ENCODE measurements around the gene APBB1. TPM values are rescaled to one million over a fixed set of nuclear protein-coding genes. Genes with fewer than 3 reads are reported as not detected.

APBB1 gene
- total and polyA plus RNA-seq, 9 of the 15 experiments (the other 6 are each of a cell fraction or from before 2014, with no cell fraction given): 0.04 to 0.73 (median 0.40) TPM

Other genes starting within 250 kb of the APBB1 start
Only the 7 nearest of the 18 such genes appear.
- gene CAVIN3, start 98.6 kb downstream of the APBB1 start, total RNA-seq (2014; rRNA removed): not detected in 2 replicates
- gene CAVIN3, start 98.6 kb downstream of the APBB1 start, total RNA-seq (2014; rRNA removed; fragmentation: Illumina TruSeq; extraction: Trizol): not detected in 2 replicates
- not detected in 2 replicates for gene CAVIN3, start 98.6 kb downstream of the APBB1 start, total RNA-seq (2015; rRNA removed; fragmentation: Illumina TruSeq; extraction: Trizol)
- 0.13 and 0.20 TPM in 2 replicates for gene CAVIN3, start 98.6 kb downstream of the APBB1 start, total RNA-seq (2021)
- gene CAVIN3, start 98.6 kb downstream of the APBB1 start, polyA plus RNA-seq (2011; rRNA removed): not detected in 2 replicates
- not detected in 2 replicates for gene CAVIN3, start 98.6 kb downstream of the APBB1 start, polyA plus RNA-seq (2014; fragmentation: Illumina TruSeq; extraction: Trizol)
- not detected for gene CAVIN3, start 98.6 kb downstream of the APBB1 start, polyA plus RNA-seq (2014; fragmentation: Nextera tagmentation; extraction: Ambion mirVana)
- gene CAVIN3, start 98.6 kb downstream of the APBB1 start, polyA plus RNA-seq (2014; rRNA removed): not detected in 2 replicates
- 5.1 and 5.2 TPM in 2 replicates for gene SMPD1, start 28.6 kb downstream of the APBB1 start, total RNA-seq (2014; rRNA removed)
- gene SMPD1, start 28.6 kb downstream of the APBB1 start, total RNA-seq (2014; rRNA removed; fragmentation: Illumina TruSeq; extraction: Trizol): 1.9 and 2.8 TPM in 2 replicates
- 4.4 and 5.4 TPM in 2 replicates for gene SMPD1, start 28.6 kb downstream of the APBB1 start, total RNA-seq (2015; rRNA removed; fragmentation: Illumina TruSeq; extraction: Trizol)
- 8.7 and 9.9 TPM in 2 replicates for gene SMPD1, start 28.6 kb downstream of the APBB1 start, total RNA-seq (2021)
- 4.0 and 6.5 TPM in 2 replicates for gene SMPD1, start 28.6 kb downstream of the APBB1 start, polyA plus RNA-seq (2011; rRNA removed)
- 7.6 and 9.1 TPM in 2 replicates for gene SMPD1, start 28.6 kb downstream of the APBB1 start, polyA plus RNA-seq (2014; fragmentation: Illumina TruSeq; extraction: Trizol)
- 1 to 10 TPM in 1 of 2 experiments, under 1 TPM in 1; 0.90 to 1.8 TPM for gene SMPD1, start 28.6 kb downstream of the APBB1 start, polyA plus RNA-seq (2014; fragmentation: Nextera tagmentation; extraction: Ambion mirVana)
- 5.9 and 8.0 TPM in 2 replicates for gene SMPD1, start 28.6 kb downstream of the APBB1 start, polyA plus RNA-seq (2014; rRNA removed)
- 0.49 TPM in 1 of 2 replicates, not detected in the other for gene HPX, start 21.9 kb upstream of the APBB1 start, total RNA-seq (2014; rRNA removed)
- 0.16 and 0.29 TPM in 2 replicates for gene HPX, start 21.9 kb upstream of the APBB1 start, total RNA-seq (2014; rRNA removed; fragmentation: Illumina TruSeq; extraction: Trizol)
- gene HPX, start 21.9 kb upstream of the APBB1 start, total RNA-seq (2015; rRNA removed; fragmentation: Illumina TruSeq; extraction: Trizol): 0.14 and 0.15 TPM in 2 replicates
- gene HPX, start 21.9 kb upstream of the APBB1 start, total RNA-seq (2021): 1.2 and 1.4 TPM in 2 replicates
- 0.24 and 0.29 TPM in 2 replicates for gene HPX, start 21.9 kb upstream of the APBB1 start, polyA plus RNA-seq (2011; rRNA removed)
- 0.12 and 0.71 TPM in 2 replicates for gene HPX, start 21.9 kb upstream of the APBB1 start, polyA plus RNA-seq (2014; fragmentation: Illumina TruSeq; extraction: Trizol)
- gene HPX, start 21.9 kb upstream of the APBB1 start, polyA plus RNA-seq (2014; fragmentation: Nextera tagmentation; extraction: Ambion mirVana): under 1 TPM; 0.79 to 0.94 TPM
- 0.57 and 0.69 TPM in 2 replicates for gene HPX, start 21.9 kb upstream of the APBB1 start, polyA plus RNA-seq (2014; rRNA removed)
- 3.0 and 11.6 TPM in 2 replicates for gene TRIM3, start 54.8 kb upstream of the APBB1 start, total RNA-seq (2014; rRNA removed)
- 2.7 and 3.8 TPM in 2 replicates for gene TRIM3, start 54.8 kb upstream of the APBB1 start, total RNA-seq (2014; rRNA removed; fragmentation: Illumina TruSeq; extraction: Trizol)
- gene TRIM3, start 54.8 kb upstream of the APBB1 start, total RNA-seq (2015; rRNA removed; fragmentation: Illumina TruSeq; extraction: Trizol): 4.8 and 5.2 TPM in 2 replicates
- gene TRIM3, start 54.8 kb upstream of the APBB1 start, total RNA-seq (2021): 6.4 and 6.8 TPM in 2 replicates
- 4.8 and 6.2 TPM in 2 replicates for gene TRIM3, start 54.8 kb upstream of the APBB1 start, polyA plus RNA-seq (2011; rRNA removed)
- gene TRIM3, start 54.8 kb upstream of the APBB1 start, polyA plus RNA-seq (2014; fragmentation: Illumina TruSeq; extraction: Trizol): 4.7 and 5.6 TPM in 2 replicates
- gene TRIM3, start 54.8 kb upstream of the APBB1 start, polyA plus RNA-seq (2014; fragmentation: Nextera tagmentation; extraction: Ambion mirVana): under 1 TPM; 0.45 to 0.81 TPM
- 9.2 and 10.4 TPM in 2 replicates for gene TRIM3, start 54.8 kb upstream of the APBB1 start, polyA plus RNA-seq (2014; rRNA removed)
- gene ARFIP2, start 62.2 kb upstream of the APBB1 start, total RNA-seq (2014; rRNA removed): 41.0 and 46.7 TPM in 2 replicates
- 27.8 and 32.0 TPM in 2 replicates for gene ARFIP2, start 62.2 kb upstream of the APBB1 start, total RNA-seq (2014; rRNA removed; fragmentation: Illumina TruSeq; extraction: Trizol)
- 37.6 and 40.8 TPM in 2 replicates for gene ARFIP2, start 62.2 kb upstream of the APBB1 start, total RNA-seq (2015; rRNA removed; fragmentation: Illumina TruSeq; extraction: Trizol)
- gene ARFIP2, start 62.2 kb upstream of the APBB1 start, total RNA-seq (2021): 42.9 and 46.5 TPM in 2 replicates
- gene ARFIP2, start 62.2 kb upstream of the APBB1 start, polyA plus RNA-seq (2011; rRNA removed): 74.1 and 84.0 TPM in 2 replicates
- gene ARFIP2, start 62.2 kb upstream of the APBB1 start, polyA plus RNA-seq (2014; fragmentation: Illumina TruSeq; extraction: Trizol): 48.5 and 49.3 TPM in 2 replicates
- gene ARFIP2, start 62.2 kb upstream of the APBB1 start, polyA plus RNA-seq (2014; fragmentation: Nextera tagmentation; extraction: Ambion mirVana): 10 to 100 TPM; 11.8 to 14.2 TPM
- gene ARFIP2, start 62.2 kb upstream of the APBB1 start, polyA plus RNA-seq (2014; rRNA removed): 60.0 and 61.0 TPM in 2 replicates
- 43.2 and 48.7 TPM in 2 replicates for gene TIMM10B, start 62.4 kb upstream of the APBB1 start, total RNA-seq (2014; rRNA removed)
- 45.7 and 47.5 TPM in 2 replicates for gene TIMM10B, start 62.4 kb upstream of the APBB1 start, total RNA-seq (2014; rRNA removed; fragmentation: Illumina TruSeq; extraction: Trizol)
- gene TIMM10B, start 62.4 kb upstream of the APBB1 start, total RNA-seq (2015; rRNA removed; fragmentation: Illumina TruSeq; extraction: Trizol): 47.0 and 48.9 TPM in 2 replicates
- 63.0 and 66.0 TPM in 2 replicates for gene TIMM10B, start 62.4 kb upstream of the APBB1 start, total RNA-seq (2021)
- gene TIMM10B, start 62.4 kb upstream of the APBB1 start, polyA plus RNA-seq (2011; rRNA removed): 78.1 and 83.0 TPM in 2 replicates
- gene TIMM10B, start 62.4 kb upstream of the APBB1 start, polyA plus RNA-seq (2014; fragmentation: Illumina TruSeq; extraction: Trizol): 48.1 and 57.0 TPM in 2 replicates
- 100 to 1,000 TPM; 158 to 163 TPM for gene TIMM10B, start 62.4 kb upstream of the APBB1 start, polyA plus RNA-seq (2014; fragmentation: Nextera tagmentation; extraction: Ambion mirVana)
- gene TIMM10B, start 62.4 kb upstream of the APBB1 start, polyA plus RNA-seq (2014; rRNA removed): 54.0 and 64.9 TPM in 2 replicates
- 3.0 and 3.8 TPM in 2 replicates for gene DNHD1, start 78.2 kb upstream of the APBB1 start, total RNA-seq (2014; rRNA removed)
- gene DNHD1, start 78.2 kb upstream of the APBB1 start, total RNA-seq (2014; rRNA removed; fragmentation: Illumina TruSeq; extraction: Trizol): 3.6 and 4.1 TPM in 2 replicates
- gene DNHD1, start 78.2 kb upstream of the APBB1 start, total RNA-seq (2015; rRNA removed; fragmentation: Illumina TruSeq; extraction: Trizol): 3.6 TPM in 2 replicates
- gene DNHD1, start 78.2 kb upstream of the APBB1 start, total RNA-seq (2021): 6.5 and 7.4 TPM in 2 replicates
- gene DNHD1, start 78.2 kb upstream of the APBB1 start, polyA plus RNA-seq (2011; rRNA removed): 9.7 and 16.7 TPM in 2 replicates
- 4.8 TPM in 2 replicates for gene DNHD1, start 78.2 kb upstream of the APBB1 start, polyA plus RNA-seq (2014; fragmentation: Illumina TruSeq; extraction: Trizol)
- 1 to 10 TPM in 1 of 2 experiments, under 1 TPM in 1; 0.82 to 2.0 TPM for gene DNHD1, start 78.2 kb upstream of the APBB1 start, polyA plus RNA-seq (2014; fragmentation: Nextera tagmentation; extraction: Ambion mirVana)
- gene DNHD1, start 78.2 kb upstream of the APBB1 start, polyA plus RNA-seq (2014; rRNA removed): 7.1 and 8.4 TPM in 2 replicates

All from K562 (cell line).